Hepatocyte (in vitro differentiated cells): Measurements from ENCODE around the gene CENPK. TPM values are rescaled to one million over a fixed set of nuclear protein-coding genes. Genes with fewer than 3 reads are reported as not detected.

Experiments used
- DNase-seq: peaks from one replicate; pipeline ENCODE4 v3.0.0-alpha.2; 2016; ENCODE audit warnings: low spot score
- H2AFZ ChIP-seq: fragments of 200-600 bp; sonication (generic); 2 replicates; pipeline ENCODE4 v1.6.0; 2016; ENCODE audit warnings: antibody characterized with exemption, mild to moderate bottlenecking
- H3K27ac ChIP-seq: fragments of 200-600 bp; sonication (generic); 2 replicates; pipeline ENCODE4 v1.5.1; 2016; ENCODE audit warnings: mild to moderate bottlenecking
- H3K27me3 ChIP-seq: fragments of 200-600 bp; sonication (generic); 2 replicates; pipeline ENCODE4 v1.6.1; 2016
- H3K36me3 ChIP-seq: fragments of 200-600 bp; sonication (generic); replicated peaks from 2 replicates; pipeline ENCODE4 v1.5.1; 2016; ENCODE audit warnings: low read depth; ENCODE audit not compliant: insufficient read depth
- H3K4me1 ChIP-seq: fragments of 200-600 bp; sonication (generic); 2 replicates; pipeline ENCODE4 v1.5.1; 2016; ENCODE audit warnings: mild to moderate bottlenecking, moderate library complexity; ENCODE audit not compliant: insufficient read depth
- H3K4me2 ChIP-seq: fragments of 200-600 bp; sonication (generic); 2 replicates; pipeline ENCODE4 v1.6.0; 2016
- H3K4me3 ChIP-seq: fragments of 200-600 bp; sonication (generic); 2 replicates; pipeline ENCODE4 v1.5.1; 2016; ENCODE audit warnings: mild to moderate bottlenecking
- H3K79me2 ChIP-seq: fragments of 200-600 bp; sonication (generic); 2 replicates; pipeline ENCODE4 v1.6.0; 2017; ENCODE audit warnings: mild to moderate bottlenecking
- H3K9me2 ChIP-seq: fragments of 200-600 bp; sonication (generic); replicated peaks from 2 replicates; pipeline ENCODE4 v1.6.0; 2017; ENCODE audit warnings: mild to moderate bottlenecking; ENCODE audit not compliant: insufficient read depth
- H3K9me3 ChIP-seq: fragments of 200-600 bp; sonication (generic); 2 replicates; pipeline ENCODE4 v1.5.1; 2016; ENCODE audit warnings: low read depth, mild to moderate bottlenecking
- H4K20me1 ChIP-seq: fragments of 200-600 bp; sonication (generic); 2 replicates; pipeline ENCODE4 v1.6.0; 2016; ENCODE audit warnings: mild to moderate bottlenecking; ENCODE audit not compliant: insufficient read depth, poor library complexity, severe bottlenecking
- EZH2 ChIP-seq: fragments of 200-600 bp; sonication (generic); IDR thresholded peaks from 2 replicates; pipeline ENCODE4 v1.6.1; 2016; ENCODE audit warnings: antibody characterized with exemption, mild to moderate bottlenecking, borderline replicate concordance
- EZH2phosphoT487 ChIP-seq: fragments of 200-600 bp; sonication (generic); IDR thresholded peaks from one replicate; pipeline ENCODE4 v1.6.1; 2018; ENCODE audit warnings: antibody characterized with exemption, mild to moderate bottlenecking, low read depth, moderate library complexity; ENCODE audit not compliant: unreplicated experiment, severe bottlenecking
- WGBS: methylation state at CpG from one replicate; pipeline ENCODE4 v1.1.6; 2016; ENCODE audit warnings: low lambda C conversion rate; ENCODE audit errors: missing lambda C conversion rate; 5-methylcytosine and 5-hydroxymethylcytosine counted together
- polyA plus RNA-seq: library from polyadenylated mRNA; unstranded; fragments of >200 nt; fragmentation: Nextera tagmentation; extraction: Ambion mirVana; gene quantifications from 2 replicates; pipeline ENCODE4 v1.2.1, GENCODE V29; 2016
- total RNA-seq: library from RNA; depleted of rRNA; stranded (reverse); fragments of >200 nt; gene quantifications from 2 replicates; pipeline ENCODE4 v1.2.3, GENCODE V29; 2014
- TF ChIP-seq, protein P1 (sequence below): fragments of 200-600 bp; sonication (generic); IDR thresholded peaks from 2 replicates; pipeline ENCODE4 v1.5.1; 2016; ENCODE audit warnings: antibody characterized with exemption, mild to moderate bottlenecking; ENCODE audit not compliant: poor library complexity

CENPK gene
- total and polyA plus RNA-seq, 2 experiments from 2014 or later: 11.4 to 15.5 TPM

DNA sequence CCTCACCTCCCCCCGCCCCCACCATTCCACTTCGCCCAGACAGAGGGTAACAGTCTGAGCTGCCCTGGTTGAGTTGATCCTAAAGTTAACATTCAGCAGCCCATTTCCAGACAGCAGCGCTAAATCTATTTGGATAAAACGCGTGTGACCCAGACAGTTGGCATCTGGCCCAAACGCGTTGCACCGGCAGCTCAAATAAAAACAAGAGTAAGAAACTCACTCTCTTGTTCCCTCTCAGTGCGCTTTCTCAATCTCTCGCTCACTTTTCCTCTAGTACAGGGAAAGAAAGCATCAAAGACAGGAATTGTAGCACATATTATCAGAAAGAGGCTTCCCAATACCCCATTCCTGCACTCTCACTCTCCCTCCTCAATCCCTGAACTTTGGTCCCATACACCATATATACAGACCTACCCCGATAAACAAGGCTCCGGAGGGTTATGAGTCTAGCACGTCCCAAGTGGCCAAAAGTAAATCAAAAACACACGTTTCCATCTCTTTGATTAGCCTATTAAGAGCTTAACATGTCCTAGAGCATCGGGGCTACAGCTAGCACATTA, 82.6 kb downstream of the CENPK start:
- WGBS: under 1% methylated on average over 14 of the region's 15 CpGs
- TF ChIP-seq, protein P1, sequence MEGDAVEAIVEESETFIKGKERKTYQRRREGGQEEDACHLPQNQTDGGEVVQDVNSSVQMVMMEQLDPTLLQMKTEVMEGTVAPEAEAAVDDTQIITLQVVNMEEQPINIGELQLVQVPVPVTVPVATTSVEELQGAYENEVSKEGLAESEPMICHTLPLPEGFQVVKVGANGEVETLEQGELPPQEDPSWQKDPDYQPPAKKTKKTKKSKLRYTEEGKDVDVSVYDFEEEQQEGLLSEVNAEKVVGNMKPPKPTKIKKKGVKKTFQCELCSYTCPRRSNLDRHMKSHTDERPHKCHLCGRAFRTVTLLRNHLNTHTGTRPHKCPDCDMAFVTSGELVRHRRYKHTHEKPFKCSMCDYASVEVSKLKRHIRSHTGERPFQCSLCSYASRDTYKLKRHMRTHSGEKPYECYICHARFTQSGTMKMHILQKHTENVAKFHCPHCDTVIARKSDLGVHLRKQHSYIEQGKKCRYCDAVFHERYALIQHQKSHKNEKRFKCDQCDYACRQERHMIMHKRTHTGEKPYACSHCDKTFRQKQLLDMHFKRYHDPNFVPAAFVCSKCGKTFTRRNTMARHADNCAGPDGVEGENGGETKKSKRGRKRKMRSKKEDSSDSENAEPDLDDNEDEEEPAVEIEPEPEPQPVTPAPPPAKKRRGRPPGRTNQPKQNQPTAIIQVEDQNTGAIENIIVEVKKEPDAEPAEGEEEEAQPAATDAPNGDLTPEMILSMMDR: no peak
- TF ChIP-seq EZH2phosphoT487: no peak
- TF ChIP-seq EZH2: no peak
- Histone ChIP-seq H3K27me3 (no peaks in the 10 kb centered on the region), H3K79me2 (peaks cover 33% of the 10 kb centered on the region), H3K9me3 (no peaks in the 10 kb centered on the region), H3K4me1 (peaks cover 5% of the 10 kb centered on the region), H3K4me3 (peak overlapping the region; percentile 54), H2AFZ (peak overlapping the region; percentile 45), H4K20me1 (no peaks in the 10 kb centered on the region), H3K9me2 (no peaks in the 10 kb centered on the region), H3K36me3 (no peaks in the 10 kb centered on the region), H3K27ac (peak overlapping the region; percentile 93), H3K4me2 (peak overlapping the region; percentile 87)
- DNase-seq: peak; percentile 75

DNA sequence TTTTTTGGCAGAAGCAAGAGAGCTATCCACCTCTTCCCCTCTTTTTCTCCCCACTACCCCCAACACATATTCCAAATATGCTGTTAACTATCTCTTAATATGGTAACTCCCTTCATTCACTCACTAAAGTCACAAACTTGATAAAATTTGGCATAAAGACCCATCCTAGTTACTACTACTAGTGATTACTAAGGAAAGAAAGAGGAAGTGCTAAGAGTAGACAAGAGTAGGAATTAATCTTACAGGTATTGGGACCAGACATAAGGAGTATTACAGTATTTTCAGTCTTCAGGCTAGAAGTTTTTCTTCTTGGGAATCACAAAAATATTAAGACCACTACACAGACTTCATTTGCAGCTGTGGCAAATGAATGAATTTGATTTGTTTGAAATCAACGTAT, 83.4 kb downstream of the CENPK start:
- TF ChIP-seq, protein P1: no peak
- no peak for TF ChIP-seq EZH2phosphoT487
- TF ChIP-seq EZH2: no peak
- Histone ChIP-seq H3K27ac (peak overlapping the region; percentile 93), H4K20me1 (no peaks in the 10 kb centered on the region), H3K36me3 (no peaks in the 10 kb centered on the region), H3K79me2 (peaks cover 38% of the 10 kb centered on the region), H3K4me2 (peak overlapping the region; percentile 87), H2AFZ (no peak overlapping the region), H3K9me3 (no peaks in the 10 kb centered on the region), H3K4me3 (peak overlapping the region; percentile 54), H3K9me2 (no peaks in the 10 kb centered on the region), H3K4me1 (peaks cover 5% of the 10 kb centered on the region), H3K27me3 (no peaks in the 10 kb centered on the region)
- WGBS: 50% methylated on average over 1 of the region's 1 CpG
- no peak for DNase-seq

DNA sequence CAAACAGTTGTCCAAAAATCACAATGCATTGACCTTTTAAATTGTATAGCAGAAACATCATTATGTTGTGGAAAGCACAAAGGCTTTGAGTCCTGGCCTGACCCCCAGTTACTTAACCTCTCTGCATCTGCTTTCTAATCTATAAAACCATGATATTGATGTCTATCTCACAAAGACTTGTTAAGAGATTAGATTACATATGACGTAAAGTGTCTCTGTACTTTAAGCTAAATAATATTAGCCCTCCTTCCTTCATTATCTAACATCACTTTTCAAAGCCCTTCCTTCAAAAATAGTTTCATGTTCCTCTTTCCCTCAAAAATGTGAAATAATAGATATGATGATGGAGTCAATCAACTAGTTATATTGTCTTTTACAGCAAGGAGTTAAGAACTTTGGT, 84.6 kb downstream of the CENPK start:
- Histone ChIP-seq H3K36me3 (no peaks in the 10 kb centered on the region), H3K27me3 (no peaks in the 10 kb centered on the region), H3K79me2 (peaks cover 44% of the 10 kb centered on the region), H3K9me3 (no peaks in the 10 kb centered on the region), H2AFZ (no peak overlapping the region), H3K4me2 (peak overlapping the region; percentile 87), H3K9me2 (no peaks in the 10 kb centered on the region), H3K27ac (no peak overlapping the region), H3K4me1 (peaks cover 2% of the 10 kb centered on the region), H4K20me1 (no peaks in the 10 kb centered on the region), H3K4me3 (no peak overlapping the region)
- no peak for DNase-seq
- no peak for TF ChIP-seq EZH2
- TF ChIP-seq EZH2phosphoT487: no peak
- TF ChIP-seq, protein P1: no peak
- 43% methylated on average over 1 of the region's 1 CpG for WGBS
